ENCODE data around the gene MYO9B. TPM values are rescaled to one million over a fixed set of nuclear protein-coding genes. Genes with fewer than 3 reads are reported as not detected.
A peak's percentile ranks its signal among the peaks of the same experiment; 100 is the strongest.

MYO9B gene
- total and polyA plus RNA-seq, 2 of the 13 experiments (the other 11 are each of a cell fraction or from before 2014, with no cell fraction given), result 18.0 to 18.3 TPM

- TF ChIP-seq ZNF10 (CRISPR knock-in tag; IDR thresholded peaks at IDR 0.05; ENCODE audit: borderline replicate concordance, low read depth) (no peak), PHF8 (CRISPR knock-in tag; IDR thresholded peaks at IDR 0.05) (no peak), ZNF589 (CRISPR knock-in tag; conservative IDR thresholded peaks at IDR 0.05) (no peak), ZC3H13 (CRISPR knock-in tag; IDR thresholded peaks at IDR 0.05) (no peak), ZNF766 (CRISPR knock-in tag; IDR thresholded peaks at IDR 0.05; ENCODE audit: borderline replicate concordance) (no peak), SMAD3 (CRISPR knock-in tag; IDR thresholded peaks at IDR 0.05) (no peak), DDIT3 (CRISPR knock-in tag; IDR thresholded peaks at IDR 0.05) (no peak), POLR2G (IDR thresholded peaks at IDR 0.05; ENCODE audit: low read depth, low read length) (peak; percentile 44; the same call in 1 of the 2 replicates), ZNF547 (CRISPR knock-in tag; IDR thresholded peaks at IDR 0.05) (no peak), ZNF737 (CRISPR knock-in tag; IDR thresholded peaks at IDR 0.05; ENCODE audit: borderline replicate concordance) (no peak), ZNF34 (CRISPR knock-in tag; IDR thresholded peaks at IDR 0.05; ENCODE audit: borderline replicate concordance) (no peak), ZNF891 (CRISPR knock-in tag; IDR thresholded peaks at IDR 0.05) (no peak), MYNN (CRISPR knock-in tag; IDR thresholded peaks at IDR 0.05; ENCODE audit: low read depth) (no peak), TOPORS (CRISPR knock-in tag; IDR thresholded peaks at IDR 0.05) (no peak), MBNL3 (CRISPR knock-in tag; conservative IDR thresholded peaks at IDR 0.05) (no peak), RXRB (CRISPR knock-in tag; IDR thresholded peaks at IDR 0.05; ENCODE audit: borderline replicate concordance) (0 out of 2 replicates have a peak, but pooled peaks have one; percentile 42), ZBTB1 (CRISPR knock-in tag; IDR thresholded peaks at IDR 0.05; ENCODE audit: borderline replicate concordance) (no peak), RARG (CRISPR knock-in tag; IDR thresholded peaks at IDR 0.05; ENCODE audit: low read depth) (no peak), CHD4 (IDR thresholded peaks at IDR 0.05; ENCODE audit: borderline replicate concordance, low read length) (no peak), ZNF878 (CRISPR knock-in tag; IDR thresholded peaks at IDR 0.05) (no peak), ZNF713 (CRISPR knock-in tag; IDR thresholded peaks at IDR 0.05) (no peak), SETDB1 (CRISPR knock-in tag; IDR thresholded peaks at IDR 0.05; ENCODE audit: borderline replicate concordance) (no peak), ZNF232 (CRISPR knock-in tag; IDR thresholded peaks at IDR 0.05; ENCODE audit: borderline replicate concordance) (no peak), MAFF (IDR thresholded peaks at IDR 0.05; ENCODE audit: low read depth, low read length) (no peak), ZNF292 (CRISPR knock-in tag; IDR thresholded peaks at IDR 0.05; ENCODE audit: borderline replicate concordance, low read depth) (no peak), ZNF143 (CRISPR knock-in tag; IDR thresholded peaks at IDR 0.05) (no peak), ZMYM4 (CRISPR knock-in tag; IDR thresholded peaks at IDR 0.05) (no peak), SAP130 (CRISPR knock-in tag; IDR thresholded peaks at IDR 0.05; ENCODE audit: low read depth) (no peak), NPAS2 (CRISPR knock-in tag; IDR thresholded peaks at IDR 0.05; ENCODE audit: borderline replicate concordance) (no peak), KDM2A (CRISPR knock-in tag; IDR thresholded peaks at IDR 0.05; ENCODE audit: borderline replicate concordance, low read depth) (0 out of 2 replicates have a peak, but pooled peaks have one; percentile 15), MAFK (conservative IDR thresholded peaks at IDR 0.05 in 1 of 2, IDR thresholded peaks at IDR 0.05 in 1 of 2; ENCODE audit: low read length in 2 of 2) (no peak), KDM1A (CRISPR knock-in tag; IDR thresholded peaks at IDR 0.05) (no peak), HOXA9 (CRISPR knock-in tag; IDR thresholded peaks at IDR 0.05; ENCODE audit: borderline replicate concordance) (no peak), PAX8 (CRISPR knock-in tag; IDR thresholded peaks at IDR 0.05; ENCODE audit: borderline replicate concordance) (no peak), ETV5 (CRISPR knock-in tag; IDR thresholded peaks at IDR 0.05; ENCODE audit: borderline replicate concordance) (no peak), ZNF562 (CRISPR knock-in tag; IDR thresholded peaks at IDR 0.05; ENCODE audit: borderline replicate concordance) (no peak)
Measured at GRCh38 chr19:17220207-17220758, 144.7 kb downstream of the MYO9B start (continued).
